HepG2 (cell line): Measurements from ENCODE around the gene RABGGTA. TPM values are rescaled to one million over a fixed set of nuclear protein-coding genes. Genes with fewer than 3 reads are reported as not detected.

Experiments
- AGO1 ChIP-seq: fragments of 200-400 bp; formaldehyde crosslinking; IDR thresholded peaks from 2 replicates; pipeline ENCODE4 v1.6.1; 2017; ENCODE audit warnings: mild to moderate bottlenecking, low read depth, low read length, moderate library complexity; ENCODE audit not compliant: poor library complexity, severe bottlenecking
- CEBPG ChIP-seq: IDR thresholded peaks from 2 replicates; pipeline ENCODE4 v1.6.1; 2016
- FUBP1 ChIP-seq: sonication (generic); formaldehyde crosslinking; IDR thresholded peaks from 2 replicates; pipeline ENCODE4 v1.5.1; 2020; ENCODE audit warnings: missing genetic modification reagents, mild to moderate bottlenecking, borderline replicate concordance
- GMEB2 ChIP-seq: IDR thresholded peaks from 2 replicates; pipeline ENCODE4 v1.6.1; 2016; ENCODE audit warnings: missing biosample characterization, missing genetic modification reagents, low read depth
- HDAC2 ChIP-seq: sonication (generic); formaldehyde crosslinking; IDR thresholded peaks from 2 replicates; pipeline ENCODE4 v1.4.0; 2020; ENCODE audit warnings: missing genetic modification reagents
- HMGXB4 ChIP-seq, 2 experiments: sonication (generic) in 1 of 2; formaldehyde crosslinking in 1 of 2; IDR thresholded peaks; 2 replicates each; pipeline versions ENCODE4 v1.4.0 to v1.6.1; 2018 to 2020; ENCODE audit warnings: missing genetic modification reagents in 2 of 2, borderline replicate concordance in 1 of 2, low read depth in 1 of 2, mild to moderate bottlenecking in 1 of 2, missing biosample characterization in 1 of 2
- HNRNPLL ChIP-seq: fragments of 200-400 bp; formaldehyde crosslinking; IDR thresholded peaks from 2 replicates; pipeline ENCODE4 v1.6.1; 2017; ENCODE audit warnings: mild to moderate bottlenecking, low read depth, low read length; ENCODE audit not compliant: poor library complexity, severe bottlenecking
- JUND ChIP-seq: sonication (generic); formaldehyde crosslinking; IDR thresholded peaks from 2 replicates; pipeline ENCODE4 v1.8.0; 2022; ENCODE audit warnings: mild to moderate bottlenecking, missing genetic modification reagents
- MTF1 ChIP-seq: sonication (generic); formaldehyde crosslinking; IDR thresholded peaks from 2 replicates; pipeline ENCODE4 v1.5.0; 2020; ENCODE audit warnings: missing genetic modification reagents
- NCOA2 ChIP-seq: sonication (generic); formaldehyde crosslinking; IDR thresholded peaks from 2 replicates; pipeline ENCODE4 v1.8.0; 2022; ENCODE audit warnings: inconsistent platforms
- RBAK ChIP-seq: sonication (generic); formaldehyde crosslinking; IDR thresholded peaks from 2 replicates; pipeline ENCODE4 v1.5.1; 2020; ENCODE audit warnings: mild to moderate bottlenecking, missing genetic modification reagents
- RFX5 ChIP-seq: IDR thresholded peaks from 2 replicates; pipeline ENCODE4 v1.6.1; 2011; ENCODE audit warnings: low read depth, low read length, improper control_type of control experiment
- TAF15 ChIP-seq: fragments of 200-400 bp; formaldehyde crosslinking; IDR thresholded peaks from one replicate; pipeline ENCODE4 v1.6.1; 2018; ENCODE audit warnings: mild to moderate bottlenecking, low read depth, low read length; ENCODE audit not compliant: poor library complexity, severe bottlenecking
- TSC22D2 ChIP-seq: sonication (generic); formaldehyde crosslinking; IDR thresholded peaks from 2 replicates; pipeline ENCODE4 v1.5.1; 2020; ENCODE audit warnings: missing genetic modification reagents, mild to moderate bottlenecking, borderline replicate concordance
- U2AF1 ChIP-seq: fragments of 200-400 bp; formaldehyde crosslinking; optimal IDR thresholded peaks from 2 replicates; pipeline ENCODE3; 2017; ENCODE audit warnings: mild to moderate bottlenecking, low read depth, low read length
- ZBTB39 ChIP-seq: sonication (generic); formaldehyde crosslinking; IDR thresholded peaks from 2 replicates; pipeline ENCODE4 v1.5.0; 2020; ENCODE audit warnings: missing genetic modification reagents
- ZFY ChIP-seq: sonication (generic); formaldehyde crosslinking; IDR thresholded peaks from 2 replicates; pipeline ENCODE4 v1.4.0; 2020; ENCODE audit warnings: missing genetic modification reagents
- ZNF160 ChIP-seq: sonication (generic); formaldehyde crosslinking; IDR thresholded peaks from 2 replicates; pipeline ENCODE4 v1.8.0; 2022; ENCODE audit warnings: mild to moderate bottlenecking, inconsistent platforms, missing genetic modification reagents
- ZNF460 ChIP-seq: sonication (generic); formaldehyde crosslinking; IDR thresholded peaks from 2 replicates; pipeline ENCODE4 v1.5.1; 2020; ENCODE audit warnings: missing genetic modification reagents, mild to moderate bottlenecking, borderline replicate concordance
- polyA plus RNA-seq, 8 experiments: library from polyadenylated mRNA; depleted of rRNA in 3 of 8; stranded (reverse) in 7 of 8; unstranded in 1 of 8; fragments of >200 nt; fragmentation: Illumina TruSeq in 4 of 8; extraction: Trizol in 4 of 8; gene quantifications; 2 replicates each; pipeline versions ENCODE4 v1.2.1 to v1.2.3, GENCODE V29; 2011 to 2016; ENCODE audit warnings: low read depth in 4 of 8, missing spikeins in 1 of 8, mixed read lengths in 1 of 8; ENCODE audit not compliant: insufficient read depth in 1 of 8
- total RNA-seq, 5 experiments: library from RNA; depleted of rRNA; stranded (reverse); fragments of >200 nt; fragmentation: Illumina TruSeq; extraction: Trizol; gene quantifications; 2 replicates each; pipeline ENCODE4 v1.2.3, GENCODE V29; 2016; ENCODE audit warnings: low read depth in 1 of 5
- TF ChIP-seq, protein P1 (sequence below): sonication (generic); formaldehyde crosslinking; IDR thresholded peaks from 2 replicates; pipeline ENCODE4 v1.4.0; 2020; ENCODE audit warnings: mild to moderate bottlenecking, missing genetic modification reagents
- TF ChIP-seq, protein P2 (sequence below): sonication (generic); formaldehyde crosslinking; IDR thresholded peaks from 2 replicates; pipeline ENCODE4 v1.4.0; 2020; ENCODE audit warnings: missing genetic modification reagents

RABGGTA gene
- total and polyA plus RNA-seq, 2 of the 13 experiments (the other 11 are each of a cell fraction or from before 2014, with no cell fraction given) = 57.9 to 90.8 TPM

- TF ChIP-seq ZNF460 (CRISPR knock-in tag) (no peak), HMGXB4 (CRISPR knock-in tag; IDR thresholded peaks at IDR 0.05; ENCODE audit: borderline replicate concordance in 1 of 2, low read depth in 1 of 2) (peak in 1 of 2 experiments; percentile 63; a peak in 1 of 4 replicates), NCOA2 (CRISPR knock-in tag) (no peak), AGO1 (peak; percentile 78), RBAK (CRISPR knock-in tag) (no peak), JUND (CRISPR knock-in tag) (0 out of 2 replicates have a peak, but pooled peaks have one; percentile 47), RFX5 (no peak), CEBPG (CRISPR knock-in tag) (peak; percentile 3; the same call in 1 of the 2 replicates), MTF1 (CRISPR knock-in tag) (no peak), GMEB2 (CRISPR knock-in tag) (no peak), HNRNPLL (peak; percentile 91), U2AF1 (no peak), HDAC2 (CRISPR knock-in tag) (no peak), ZFY (CRISPR knock-in tag) (peak; percentile 77), ZBTB39 (CRISPR knock-in tag) (peak; percentile 18), FUBP1 (peak; percentile 13; the same call in 1 of the 2 replicates), ZNF160 (no peak), TAF15 (peak; percentile 60), TSC22D2 (peak; percentile 37; the same call in 1 of the 2 replicates)
- TF ChIP-seq, protein P1, sequence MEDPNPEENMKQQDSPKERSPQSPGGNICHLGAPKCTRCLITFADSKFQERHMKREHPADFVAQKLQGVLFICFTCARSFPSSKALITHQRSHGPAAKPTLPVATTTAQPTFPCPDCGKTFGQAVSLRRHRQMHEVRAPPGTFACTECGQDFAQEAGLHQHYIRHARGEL (CRISPR knock-in tag) = 0 out of 2 replicates have a peak, but pooled peaks have one; percentile 31
- TF ChIP-seq, protein P2, sequence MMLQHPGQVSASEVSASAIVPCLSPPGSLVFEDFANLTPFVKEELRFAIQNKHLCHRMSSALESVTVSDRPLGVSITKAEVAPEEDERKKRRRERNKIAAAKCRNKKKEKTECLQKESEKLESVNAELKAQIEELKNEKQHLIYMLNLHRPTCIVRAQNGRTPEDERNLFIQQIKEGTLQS = peak; percentile 57; the same call in 1 of the 2 replicates
Observed at GRCh38 chr14:24241829-24242443, 29.5 kb downstream of the RABGGTA start (continued).
